HCT116 (cell line): Measurements from ENCODE around the gene SVBP. TPM values are rescaled to one million over a fixed set of nuclear protein-coding genes. Genes with fewer than 3 reads are reported as not detected.

Experiments
- ATAC-seq: fragments of 200-7000 bp; cut with Tn5 transposase; 2 replicates; pipeline ENCODE4 v1.9.1; 2020; ENCODE audit warnings: mild to moderate bottlenecking, moderate library complexity
- BruUV-seq: library from RNA; stranded (reverse); fragments of 400-500 nt; replicated peaks from 2 replicates; lab custom pipeline; 2021; lab: Mats Ljungman, UMichigan
- CTCF ChIA-PET: fragments of 300-600 bp; sonication (Branson Sonifier 250); formaldehyde crosslinking; loops from one replicate; lab custom pipeline; 2021; ENCODE audit warnings: antibody characterized with exemption; lab: Charles Lee
- POLR2A ChIA-PET: fragments of 300-600, 350-600 bp; sonication (Branson Sonifier 250); formaldehyde crosslinking; loops from one replicate; lab custom pipeline; 2021; ENCODE audit warnings: antibody characterized with exemption; lab: Charles Lee
- RAD21 ChIA-PET, 2 experiments: fragments of 300-600 bp; sonication (Branson Sonifier 250); formaldehyde crosslinking; loops; one replicate each; lab custom pipeline; 2023; ENCODE audit warnings: low total read pairs in 2 of 2; ENCODE audit not compliant: uncharacterized antibody in 2 of 2, unreplicated experiment in 2 of 2, low non-redundant PET in 1 of 2; lab: Charles Lee
- DNase-seq: peaks from one replicate; pipeline ENCODE4 v3.0.0-alpha.2; 2010; ENCODE audit warnings: low read depth, low spot score
- H2AFZ ChIP-seq: fragments of 200-600 bp; shearing (Covaris generic), sonication (generic); 2 replicates; pipeline ENCODE4 v1.6.1; 2017; ENCODE audit warnings: low read depth, mixed run types, mixed read lengths, antibody characterized with exemption, low read length; ENCODE audit not compliant: poor library complexity, severe bottlenecking
- H3K27ac ChIP-seq: 2 replicates; pipeline ENCODE4 v1.5.1; 2012; ENCODE audit warnings: low read depth, low read length
- H3K27me3 ChIP-seq: fragments of 200-600 bp; sonication (generic); 2 replicates; pipeline ENCODE4 v1.6.1; 2016; ENCODE audit warnings: mixed run types, low read length, mixed read lengths; ENCODE audit not compliant: insufficient read depth
- H3K36me3 ChIP-seq, 2 experiments: fragments of 200-500 bp in 1 of 2; fragments of 200-600 bp in 1 of 2; sonication (Bioruptor generic) in 1 of 2; sonication (generic) in 1 of 2; 2 replicates each; pipeline versions ENCODE4 v1.5.1 to v1.6.1; 2014 to 2016; ENCODE audit warnings: low read length in 2 of 2, inconsistent platforms in 1 of 2, mixed read lengths in 1 of 2, mixed run types in 1 of 2; ENCODE audit not compliant: insufficient read depth in 2 of 2, control insufficient read depth in 1 of 2
- H3K4me1 ChIP-seq, 2 experiments: fragments of 200-600 bp in 1 of 2; sonication (generic) in 1 of 2; 2 replicates each; pipeline versions ENCODE4 v1.5.1 to v1.6.1; 2012 to 2017; ENCODE audit warnings: low read length in 2 of 2, inconsistent platforms in 1 of 2, mild to moderate bottlenecking in 1 of 2, mixed read lengths in 1 of 2, mixed run types in 1 of 2, moderate library complexity in 1 of 2; ENCODE audit not compliant: insufficient read depth in 2 of 2, control insufficient read depth in 1 of 2
- H3K4me2 ChIP-seq: fragments of 200-600 bp; sonication (generic); 2 replicates; pipeline ENCODE4 v1.6.1; 2017; ENCODE audit warnings: mixed run types, low read length, mixed read lengths
- H3K4me3 ChIP-seq, 2 experiments: fragments of 200-600 bp in 1 of 2; sonication (generic) in 1 of 2; replicated peaks in 1 of 2; 2 replicates each; pipeline ENCODE4 v1.5.1; 2011 to 2016; ENCODE audit warnings: low read length in 2 of 2, control low read depth in 1 of 2, low read depth in 1 of 2, mild to moderate bottlenecking in 1 of 2, mixed read lengths in 1 of 2, mixed run types in 1 of 2
- H3K79me2 ChIP-seq: fragments of 200-600 bp; sonication (generic); 2 replicates; pipeline ENCODE4 v1.6.1; 2017; ENCODE audit warnings: mild to moderate bottlenecking, mixed run types, low read length, moderate library complexity, mixed read lengths; ENCODE audit not compliant: insufficient read depth
- H3K9ac ChIP-seq: fragments of 200-600 bp; sonication (generic); 2 replicates; pipeline ENCODE4 v1.6.1; 2016; ENCODE audit warnings: low read length, mixed read lengths
- H3K9me2 ChIP-seq: fragments of 200-600 bp; sonication (generic), shearing (Covaris generic); 2 replicates; pipeline ENCODE4 v1.6.1; 2017; ENCODE audit warnings: mixed run types, mild to moderate bottlenecking, moderate library complexity; ENCODE audit not compliant: insufficient read depth
- H3K9me3 ChIP-seq, 2 experiments: fragments of 200-500 bp in 1 of 2; fragments of 200-600 bp in 1 of 2; sonication (Bioruptor generic) in 1 of 2; sonication (generic) in 1 of 2; 2 replicates each; pipeline ENCODE4 v1.6.1; 2014 to 2017; ENCODE audit warnings: low read length in 2 of 2, mixed read lengths in 2 of 2, inconsistent platforms in 1 of 2, low read depth in 1 of 2, mild to moderate bottlenecking in 1 of 2, mixed run types in 1 of 2, moderate library complexity in 1 of 2; ENCODE audit not compliant: control insufficient read depth in 1 of 2, insufficient read depth in 1 of 2
- H4K20me1 ChIP-seq: fragments of 200-600 bp; sonication (generic), shearing (Covaris generic); 2 replicates; pipeline ENCODE4 v1.6.1; 2017; ENCODE audit warnings: mixed run types, mild to moderate bottlenecking, moderate library complexity; ENCODE audit not compliant: insufficient read depth
- CBX3 ChIP-seq: IDR thresholded peaks from 2 replicates; pipeline ENCODE4 v1.6.1; 2012; ENCODE audit warnings: low read depth
- CEBPB ChIP-seq: IDR thresholded peaks from 2 replicates; pipeline ENCODE4 v1.6.1; 2012; ENCODE audit warnings: low read depth
- ELF1 ChIP-seq: IDR thresholded peaks from 2 replicates; pipeline ENCODE4 v1.6.1; 2012; ENCODE audit warnings: low read depth, borderline replicate concordance
- EZH2 ChIP-seq: fragments of 200-600 bp; sonication (generic); IDR thresholded peaks from 2 replicates; pipeline ENCODE4 v1.6.1; 2017; ENCODE audit warnings: antibody characterized with exemption, mixed run types
- EZH2phosphoT487 ChIP-seq: fragments of 200-600 bp; IDR thresholded peaks from 2 replicates; pipeline ENCODE4 v1.6.1; 2018; ENCODE audit warnings: antibody characterized with exemption, borderline replicate concordance
- FOSL1 ChIP-seq: IDR thresholded peaks from 2 replicates; pipeline ENCODE4 v1.6.1; 2012; ENCODE audit warnings: low read depth
- JUND ChIP-seq: IDR thresholded peaks from 2 replicates; pipeline ENCODE4 v1.6.1; 2012
- POLR2A ChIP-seq: IDR thresholded peaks from 2 replicates; pipeline ENCODE4 v1.7.0; 2011; ENCODE audit warnings: borderline replicate concordance; ENCODE audit not compliant: insufficient read depth, insufficient read length; ENCODE audit errors: extremely low read depth
- RAD21 ChIP-seq: IDR thresholded peaks from 2 replicates; pipeline ENCODE4 v1.6.1; 2012; ENCODE audit warnings: low read depth, mild to moderate bottlenecking
- SIN3A ChIP-seq: IDR thresholded peaks from 2 replicates; pipeline ENCODE4 v1.6.1; 2012; ENCODE audit warnings: low read depth
- SP1 ChIP-seq: IDR thresholded peaks from 2 replicates; pipeline ENCODE4 v1.6.1; 2012; ENCODE audit warnings: low read depth
- SRF ChIP-seq: IDR thresholded peaks from 2 replicates; pipeline ENCODE4 v1.6.1; 2012; ENCODE audit warnings: low read depth
- TCF7L2 ChIP-seq: IDR thresholded peaks from 2 replicates; pipeline ENCODE4 v1.7.0; 2011; ENCODE audit warnings: borderline replicate concordance, inconsistent platforms; ENCODE audit not compliant: insufficient read depth, insufficient read length; ENCODE audit errors: extremely low read depth
- YY1 ChIP-seq: IDR thresholded peaks from 2 replicates; pipeline ENCODE4 v1.6.1; 2011; ENCODE audit warnings: low read length, low read depth, moderate library complexity, mild to moderate bottlenecking; ENCODE audit not compliant: insufficient replicate concordance; ENCODE audit errors: extremely low read depth
- ZFX ChIP-seq: fragments of 450-650 bp; IDR thresholded peaks from 2 replicates; pipeline ENCODE4 v1.6.1; 2017
- ZNF274 ChIP-seq: fragments of 200-500 bp; sonication (Bioruptor generic); IDR thresholded peaks from 2 replicates; pipeline ENCODE4 v1.6.1; 2014; ENCODE audit warnings: mild to moderate bottlenecking, low read depth, low read length, inconsistent platforms
- intact Hi-C: fragments of 100-400 bp; cut with micrococcal nuclease; formaldehyde crosslinking; loops from 2 replicates; pipeline ENCODE4 v1.10.0; 2022
- total RNA-seq: library from RNA; stranded (reverse); gene quantifications from one replicate; pipeline ENCODE4 v1.2.1, GENCODE V29; 2021; ENCODE audit not compliant: unreplicated experiment
- TF ChIP-seq, protein P1 (sequence below): IDR thresholded peaks from 2 replicates; pipeline ENCODE4 v1.6.1; 2011; ENCODE audit warnings: mild to moderate bottlenecking, low read length, moderate library complexity; ENCODE audit not compliant: insufficient replicate concordance; ENCODE audit errors: extremely low read depth
- TF ChIP-seq, protein P2 (sequence below), 3 experiments: fragments of 200-600 bp in 1 of 3; sonication (generic) in 1 of 3; IDR thresholded peaks in 2 of 3; conservative IDR thresholded peaks in 1 of 3; 2 replicates each; pipeline ENCODE4 v1.5.1; 2012 to 2017; ENCODE audit warnings: low read depth in 2 of 3, low read length in 2 of 3, antibody characterized with exemption in 1 of 3, borderline replicate concordance in 1 of 3, control low read depth in 1 of 3, mild to moderate bottlenecking in 1 of 3, mixed read lengths in 1 of 3, mixed run types in 1 of 3, moderate library complexity in 1 of 3; ENCODE audit not compliant: insufficient read depth in 1 of 3
- TF ChIP-seq, protein P3 (sequence below): IDR thresholded peaks from 2 replicates; pipeline ENCODE4 v1.6.1; 2012

SVBP gene
- total RNA-seq, 1 experiment from 2014 or later: 14.4 TPM

GRCh38 chr1:42776502-42776901 lies 40.7 kb downstream of the SVBP start:
- Histone ChIP-seq H3K27me3 (no peaks in the 10 kb centered on the region), H3K9me2 (no peaks in the 10 kb centered on the region), H3K4me3 (no peak overlapping the region), H3K79me2 (no peaks in the 10 kb centered on the region), H3K4me2 (no peak overlapping the region), H3K27ac (no peak overlapping the region), H2AFZ (no peak overlapping the region), H3K9ac (no peak overlapping the region), H3K4me1 (no peaks in the 10 kb centered on the region), H3K36me3 (peaks cover 13 to 19% of the 10 kb centered on the region in 2 experiments; a peak in 3 of 4 replicates), H3K9me3 (no peaks in the 10 kb centered on the region), H4K20me1 (no peaks in the 10 kb centered on the region)
- ATAC-seq: no peak
- no peak for TF ChIP-seq ZNF274
- TF ChIP-seq EZH2: no peak
- no peak for TF ChIP-seq POLR2A
- no peak for TF ChIP-seq SRF
- no peak for TF ChIP-seq CBX3
- TF ChIP-seq ZFX: no peak
- TF ChIP-seq JUND: no peak
- TF ChIP-seq SP1: no peak
- TF ChIP-seq YY1: no peak
- no peak for TF ChIP-seq SIN3A
- BruUV-seq: no TSS peak
- intact Hi-C loops: no loop called here
- POLR2A ChIA-PET: no interaction called here
- CTCF ChIA-PET: interaction anchor here (1.0 to 7.1 kb wide), 2 partner anchors 137 to 297 kb away, joined by 3 to 96 read pairs; no protein-coding TSS in a partner anchor
- DNase-seq: no peak
- RAD21 ChIA-PET: interaction anchor here in 1 of 2 experiments (3.1 kb wide), 1 partner anchor 297 kb away, joined by 14 read pairs; no protein-coding TSS in a partner anchor

GRCh38 chr1:42774928-42775526 lies 42.2 kb downstream of the SVBP start:
- Histone ChIP-seq H3K79me2 (no peaks in the 10 kb centered on the region), H2AFZ (no peak overlapping the region), H3K4me2 (no peak overlapping the region), H3K9me2 (no peaks in the 10 kb centered on the region), H3K27ac (no peak overlapping the region), H3K9ac (no peak overlapping the region), H3K36me3 (peaks cover 13 to 19% of the 10 kb centered on the region in 2 experiments; a peak in 3 of 4 replicates), H3K9me3 (no peaks in the 10 kb centered on the region), H4K20me1 (no peaks in the 10 kb centered on the region), H3K4me3 (no peak overlapping the region), H3K4me1 (no peaks in the 10 kb centered on the region), H3K27me3 (no peaks in the 10 kb centered on the region)
- POLR2A ChIA-PET: no interaction called here
- BruUV-seq: no TSS peak
- ATAC-seq (no peak), DNase-seq (no peak)
- RAD21 ChIA-PET: no interaction called here
- intact Hi-C loops: no loop called here
- CTCF ChIA-PET: interaction anchor here (7.1 kb wide), 1 partner anchor 298 kb away, joined by 96 read pairs; no protein-coding TSS in a partner anchor
- TF ChIP-seq, protein P1, sequence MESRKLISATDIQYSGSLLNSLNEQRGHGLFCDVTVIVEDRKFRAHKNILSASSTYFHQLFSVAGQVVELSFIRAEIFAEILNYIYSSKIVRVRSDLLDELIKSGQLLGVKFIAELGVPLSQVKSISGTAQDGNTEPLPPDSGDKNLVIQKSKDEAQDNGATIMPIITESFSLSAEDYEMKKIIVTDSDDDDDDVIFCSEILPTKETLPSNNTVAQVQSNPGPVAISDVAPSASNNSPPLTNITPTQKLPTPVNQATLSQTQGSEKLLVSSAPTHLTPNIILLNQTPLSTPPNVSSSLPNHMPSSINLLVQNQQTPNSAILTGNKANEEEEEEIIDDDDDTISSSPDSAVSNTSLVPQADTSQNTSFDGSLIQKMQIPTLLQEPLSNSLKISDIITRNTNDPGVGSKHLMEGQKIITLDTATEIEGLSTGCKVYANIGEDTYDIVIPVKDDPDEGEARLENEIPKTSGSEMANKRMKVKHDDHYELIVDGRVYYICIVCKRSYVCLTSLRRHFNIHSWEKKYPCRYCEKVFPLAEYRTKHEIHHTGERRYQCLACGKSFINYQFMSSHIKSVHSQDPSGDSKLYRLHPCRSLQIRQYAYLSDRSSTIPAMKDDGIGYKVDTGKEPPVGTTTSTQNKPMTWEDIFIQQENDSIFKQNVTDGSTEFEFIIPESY: no peak
- TF ChIP-seq ELF1: no peak
- no peak for TF ChIP-seq EZH2phosphoT487
- TF ChIP-seq RAD21: no peak
- TF ChIP-seq, protein P2, sequence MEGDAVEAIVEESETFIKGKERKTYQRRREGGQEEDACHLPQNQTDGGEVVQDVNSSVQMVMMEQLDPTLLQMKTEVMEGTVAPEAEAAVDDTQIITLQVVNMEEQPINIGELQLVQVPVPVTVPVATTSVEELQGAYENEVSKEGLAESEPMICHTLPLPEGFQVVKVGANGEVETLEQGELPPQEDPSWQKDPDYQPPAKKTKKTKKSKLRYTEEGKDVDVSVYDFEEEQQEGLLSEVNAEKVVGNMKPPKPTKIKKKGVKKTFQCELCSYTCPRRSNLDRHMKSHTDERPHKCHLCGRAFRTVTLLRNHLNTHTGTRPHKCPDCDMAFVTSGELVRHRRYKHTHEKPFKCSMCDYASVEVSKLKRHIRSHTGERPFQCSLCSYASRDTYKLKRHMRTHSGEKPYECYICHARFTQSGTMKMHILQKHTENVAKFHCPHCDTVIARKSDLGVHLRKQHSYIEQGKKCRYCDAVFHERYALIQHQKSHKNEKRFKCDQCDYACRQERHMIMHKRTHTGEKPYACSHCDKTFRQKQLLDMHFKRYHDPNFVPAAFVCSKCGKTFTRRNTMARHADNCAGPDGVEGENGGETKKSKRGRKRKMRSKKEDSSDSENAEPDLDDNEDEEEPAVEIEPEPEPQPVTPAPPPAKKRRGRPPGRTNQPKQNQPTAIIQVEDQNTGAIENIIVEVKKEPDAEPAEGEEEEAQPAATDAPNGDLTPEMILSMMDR (IDR thresholded peaks at IDR 0.05 in 2 of 3, conservative IDR thresholded peaks at IDR 0.05 in 1 of 3; ENCODE audit: borderline replicate concordance in 1 of 3, insufficient read depth in 1 of 3, low read depth in 2 of 3, low read length in 2 of 3): no peak
- TF ChIP-seq, protein P3, sequence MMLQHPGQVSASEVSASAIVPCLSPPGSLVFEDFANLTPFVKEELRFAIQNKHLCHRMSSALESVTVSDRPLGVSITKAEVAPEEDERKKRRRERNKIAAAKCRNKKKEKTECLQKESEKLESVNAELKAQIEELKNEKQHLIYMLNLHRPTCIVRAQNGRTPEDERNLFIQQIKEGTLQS: no peak
- no peak for TF ChIP-seq CEBPB
- TF ChIP-seq TCF7L2: no peak
- no peak for TF ChIP-seq EZH2
- TF ChIP-seq JUND: no peak
- no peak for TF ChIP-seq FOSL1
